Activated T-cell treated with anti-CD3 and anti-CD28 coated beads for 1 hour (primary cell): ENCODE results near the gene CEP83.

ENCODE experiments used
- DNase-seq: peaks from one replicate; pipeline ENCODE4 v3.0.0-alpha.2; 2020; ENCODE audit warnings: low read depth

Gene CEP83

DNA sequence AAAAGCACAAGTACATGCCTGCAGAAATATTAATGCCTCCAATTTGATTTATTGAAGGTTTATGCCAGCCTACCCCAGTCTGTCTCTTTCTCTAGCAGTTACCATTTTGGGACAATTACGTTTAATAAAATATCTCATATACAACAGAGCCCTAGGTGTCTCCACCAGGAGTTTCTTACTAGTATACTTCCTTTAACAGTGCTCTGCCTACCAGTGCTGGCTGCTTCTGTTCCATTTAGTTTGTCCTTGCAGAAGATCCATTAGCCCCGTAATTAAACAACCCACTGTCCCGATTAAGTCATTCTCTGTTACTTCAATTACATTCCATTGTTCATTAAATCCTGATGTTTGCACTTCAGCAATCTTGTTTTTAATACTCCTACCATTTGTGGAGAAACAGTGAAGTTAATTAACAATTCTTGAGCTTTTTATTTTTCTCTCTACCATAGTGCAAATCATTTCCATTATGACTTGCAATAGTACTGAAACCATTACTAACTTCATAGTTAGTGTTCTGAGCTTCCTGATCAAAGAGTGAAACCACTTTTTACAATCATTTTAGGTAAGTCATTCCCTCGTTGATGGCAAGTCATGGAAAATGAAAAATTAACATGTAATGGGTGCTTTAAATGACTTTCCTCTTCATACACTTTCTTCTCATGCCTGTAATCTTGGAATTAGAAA, 190.2 kb downstream of the CEP83 start:
- DNase-seq: no peak

- no peak for DNase-seq
Measured at GRCh38 chr12:94267921-94268471, 191.7 kb downstream of the CEP83 start.

DNA sequence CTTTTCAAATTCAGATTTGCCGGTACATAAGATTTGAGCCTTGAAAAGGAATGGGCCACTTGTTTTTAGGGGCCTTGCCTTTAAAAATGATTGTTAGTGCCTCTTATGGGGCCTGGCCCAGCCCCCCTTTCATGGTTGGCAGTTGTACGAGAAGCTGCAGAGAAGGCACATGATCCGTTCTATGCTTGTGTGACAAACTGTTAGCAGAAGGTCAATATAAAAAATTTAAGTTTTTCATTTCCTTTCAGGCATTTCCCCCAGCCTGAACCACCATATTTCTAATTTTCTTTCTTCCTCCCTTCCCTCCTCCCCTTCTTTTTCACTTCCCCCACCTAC, 192.2 kb downstream of the CEP83 start:
- DNase-seq: no peak

GRCh38 chr12:94266796-94267536, 192.7 kb downstream of the CEP83 start:
- DNase-seq: no peak

GRCh38 chr12:94265966-94266745, 193.5 kb downstream of the CEP83 start:
- no peak for DNase-seq

- no peak for DNase-seq
Measured at GRCh38 chr12:94265539-94265938, 194.1 kb downstream of the CEP83 start.

DNA sequence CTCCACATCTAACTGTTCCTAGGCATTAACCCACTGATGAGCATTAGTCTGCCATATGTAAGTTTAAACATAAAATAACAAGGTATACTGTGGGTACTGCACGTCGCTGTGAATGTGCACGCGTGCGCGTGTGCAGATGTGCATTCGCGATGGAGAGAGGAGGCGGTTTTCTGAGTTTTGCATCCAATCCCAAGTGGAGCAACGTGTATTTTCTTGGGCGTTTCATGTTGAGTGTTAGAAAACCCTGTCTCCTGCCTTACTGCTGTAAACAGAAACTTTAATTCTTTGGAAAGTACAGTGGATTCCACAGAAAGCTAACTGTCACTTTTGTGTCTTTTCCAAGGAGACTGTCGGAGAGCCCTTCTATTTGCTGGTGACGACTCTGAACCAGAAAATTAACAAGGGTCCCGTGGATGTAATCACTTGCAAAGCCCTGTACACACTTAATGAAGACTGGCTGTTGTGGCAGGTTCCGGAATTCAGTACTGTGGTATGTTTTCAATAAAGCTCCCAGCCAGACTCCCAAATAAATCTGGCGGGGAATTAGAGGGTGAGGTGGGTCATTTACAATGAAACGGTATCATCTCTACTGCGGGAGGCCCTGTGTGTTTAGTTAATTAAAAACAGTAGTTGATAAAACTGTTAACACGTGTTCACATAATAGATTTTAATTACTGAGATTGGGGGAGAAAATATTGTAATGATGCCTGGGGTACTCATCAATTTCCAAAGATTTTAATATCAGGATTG, 194.8 kb downstream of the CEP83 start:
- DNase-seq: no peak

- no peak for DNase-seq
Measured at GRCh38 chr12:94263905-94264561, 195.6 kb downstream of the CEP83 start.

GRCh38 chr12:94263011-94263811, 196.5 kb downstream of the CEP83 start:
- peak; percentile 32 for DNase-seq

DNA sequence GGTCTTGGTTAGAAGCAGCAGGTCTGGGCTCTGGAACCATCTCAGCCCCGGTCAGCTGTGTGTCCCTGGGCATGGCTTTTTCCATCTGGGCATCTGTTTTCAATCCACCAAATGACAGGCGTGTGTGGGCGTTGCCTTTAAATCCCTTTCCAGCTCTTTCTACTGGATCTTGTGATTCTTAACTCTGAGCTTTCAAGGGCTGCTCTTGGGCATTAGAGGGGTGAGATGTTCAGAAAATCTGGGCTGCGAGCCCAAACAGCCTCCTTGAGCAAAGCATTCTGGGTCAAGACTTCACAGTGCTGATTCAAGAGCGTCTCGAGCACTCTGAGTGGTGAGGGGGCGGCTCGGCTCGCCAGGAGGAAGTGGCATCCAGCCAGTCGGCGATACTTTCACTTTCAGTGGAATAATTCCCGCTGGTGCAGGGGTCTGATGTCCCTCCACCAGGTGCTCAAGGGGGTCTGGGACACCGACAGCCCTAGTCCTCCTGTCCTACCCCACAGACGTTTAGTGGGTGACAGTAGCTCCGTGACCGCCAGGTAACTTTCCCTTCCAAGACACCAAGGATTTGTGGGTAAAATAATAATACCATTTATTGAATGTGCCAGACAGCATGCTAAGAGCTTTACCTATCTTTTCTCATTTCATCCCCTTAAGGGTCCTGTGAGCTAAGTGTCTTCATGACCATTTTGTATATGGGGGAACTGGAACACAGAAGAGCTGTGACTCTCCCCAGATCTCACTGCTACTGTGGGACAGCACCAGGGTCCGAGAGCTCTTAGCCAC, 197.2 kb downstream of the CEP83 start:
- DNase-seq: peak; percentile 60

DNA sequence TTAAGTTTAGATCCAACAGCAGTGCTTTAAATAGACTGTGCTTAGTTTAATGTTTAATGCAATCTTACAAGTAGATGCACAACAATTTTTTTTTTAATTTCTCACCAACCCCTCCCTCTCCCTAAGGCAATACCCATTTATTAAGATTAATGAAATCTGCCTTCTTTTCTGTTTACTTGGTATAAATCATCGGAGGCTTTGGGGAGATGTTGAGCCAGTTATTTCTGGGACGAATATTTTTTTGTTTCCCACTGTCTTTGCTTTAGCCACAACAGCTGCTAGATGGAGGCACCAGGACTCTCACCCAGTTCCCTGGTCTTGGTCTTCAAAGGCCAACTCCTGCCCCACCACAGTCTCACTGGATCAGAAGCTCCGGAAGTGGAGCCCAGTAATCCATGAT, 197.9 kb downstream of the CEP83 start:
- DNase-seq: no peak

DNA sequence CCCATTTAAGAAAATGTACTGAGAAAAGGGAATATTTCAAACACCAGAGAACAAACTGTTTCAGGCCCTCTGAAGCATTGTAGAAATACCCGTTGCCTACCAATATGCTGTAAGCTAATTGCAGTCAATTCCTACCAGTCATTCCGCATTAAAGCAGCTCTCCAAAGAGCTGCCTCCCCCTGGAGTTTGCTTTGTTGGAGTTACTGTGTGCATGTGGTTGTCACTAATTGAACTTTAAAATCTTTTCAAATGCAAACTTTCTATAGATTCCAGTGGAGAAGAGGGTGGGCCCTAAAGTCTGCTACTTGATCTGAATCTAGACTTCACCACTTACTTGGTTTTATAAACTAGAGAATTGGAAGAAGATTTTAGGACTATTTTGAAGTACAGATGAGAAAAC, 198.5 kb downstream of the CEP83 start:
- DNase-seq: no peak

DNA sequence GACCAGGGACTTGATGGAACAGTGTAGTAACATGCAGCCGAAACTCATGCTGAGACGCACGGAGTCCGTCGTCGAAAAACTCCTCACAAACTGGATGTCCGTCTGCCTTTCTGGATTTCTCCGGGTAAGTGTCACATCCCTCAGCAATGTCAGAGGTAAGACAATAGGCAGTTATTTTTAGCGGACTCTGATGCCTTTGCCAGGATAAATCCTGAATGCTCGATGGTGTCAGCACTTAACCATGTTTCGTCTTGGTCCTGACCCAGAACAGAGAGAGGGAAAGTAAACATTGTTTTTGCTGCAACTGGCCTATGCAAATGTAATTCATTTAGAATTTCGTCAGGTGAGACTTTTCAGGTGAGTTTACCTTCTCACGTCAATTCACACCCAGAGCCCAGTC, 198.9 kb downstream of the CEP83 start:
- DNase-seq: no peak

DNA sequence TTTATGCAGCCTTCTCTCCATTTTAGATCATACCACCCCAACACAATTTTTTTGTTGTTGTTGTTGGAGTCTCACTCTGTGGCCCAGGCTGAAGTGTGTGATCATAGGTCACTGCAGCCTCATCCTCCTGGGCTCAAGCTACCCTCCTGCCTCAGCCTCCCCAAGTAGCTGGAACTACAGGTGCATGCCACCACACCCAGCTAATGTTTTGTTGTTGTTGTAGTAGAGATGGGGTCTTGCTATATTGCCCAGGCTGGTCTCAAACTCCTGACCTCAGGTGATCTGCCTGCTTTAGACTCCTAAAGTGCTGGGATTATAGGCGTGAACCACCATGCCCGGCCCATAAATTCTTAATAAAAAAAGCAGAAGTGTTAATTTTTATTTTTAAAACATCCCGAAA, 199.7 kb downstream of the CEP83 start:
- no peak for DNase-seq

GRCh38 chr12:94258593-94258992, 201.1 kb downstream of the CEP83 start:
- DNase-seq: no peak
